ENCODE measurements around the gene TACR2.
"Not testable (repeated sequence)": the region's sequence is repeated elsewhere in the genome, so short reads cannot be mapped to it uniquely, and the experiment has no call there.

The TACR2 gene

GRCh38 chr10:69450395-69450794 lies 33.7 kb upstream of the TACR2 start:
- DNase-seq, result not testable (repeated sequence)

- DNase-seq, result peak; percentile 80 to 83
Observed at GRCh38 chr10:69449841-69450240, 33.1 kb upstream of the TACR2 start.

GRCh38 chr10:69446650-69447151 lies 30.0 kb upstream of the TACR2 start:
- DNase-seq, result no peak

- no peak for DNase-seq
Observed at GRCh38 chr10:69446229-69446628, 29.5 kb upstream of the TACR2 start.

GRCh38 chr10:69445041-69445440 lies 28.3 kb upstream of the TACR2 start:
- no peak for DNase-seq

GRCh38 chr10:69443354-69443753 lies 26.6 kb upstream of the TACR2 start:
- DNase-seq, result no peak

- peak; percentile 33 to 40 for DNase-seq
Observed at GRCh38 chr10:69439813-69440506, 23.2 kb upstream of the TACR2 start.

- DNase-seq, result no peak
Observed at GRCh38 chr10:69439350-69439739, 22.6 kb upstream of the TACR2 start.

- peak; percentile 22 to 30 for DNase-seq
Observed at GRCh38 chr10:69438536-69439349, 22.0 kb upstream of the TACR2 start.

GRCh38 chr10:69437321-69438259 lies 20.9 kb upstream of the TACR2 start:
- no peak for DNase-seq

GRCh38 chr10:69435966-69436520 lies 19.3 kb upstream of the TACR2 start:
- no peak for DNase-seq

- DNase-seq, result no peak
Observed at GRCh38 chr10:69434926-69435325, 18.2 kb upstream of the TACR2 start.

- DNase-seq, result no peak
Observed at GRCh38 chr10:69434169-69434568, 17.5 kb upstream of the TACR2 start.

- DNase-seq, result no peak
Observed at GRCh38 chr10:69428165-69428564, 11.4 kb upstream of the TACR2 start.

GRCh38 chr10:69426376-69426727 lies 9.6 kb upstream of the TACR2 start:
- DNase-seq, result no peak

GRCh38 chr10:69425511-69426298 lies 9.0 kb upstream of the TACR2 start:
- DNase-seq, result no peak

GRCh38 chr10:69425041-69425440 lies 8.3 kb upstream of the TACR2 start:
- no peak for DNase-seq

- no peak for DNase-seq
Observed at GRCh38 chr10:69422676-69423075, 6.0 kb upstream of the TACR2 start.

GRCh38 chr10:69421611-69422308 lies 5.0 kb upstream of the TACR2 start:
- DNase-seq, result peak; percentile 77 to 88

GRCh38 chr10:69419744-69420126 lies 3.0 kb upstream of the TACR2 start:
- DNase-seq, result no peak

- DNase-seq, result no peak
Observed at GRCh38 chr10:69419096-69419743, 2.5 kb upstream of the TACR2 start.
